H9 (cell line): ENCODE results near the gene SGO2. TPM values are rescaled to one million over a fixed set of nuclear protein-coding genes. Genes with fewer than 3 reads are reported as not detected.

ENCODE experiments used
- DNase-seq: peaks from one replicate; pipeline ENCODE4 v3.0.0-alpha.2; 2017
- H2AFZ ChIP-seq: one replicate; pipeline ENCODE4 v1.6.1; 2013; ENCODE audit warnings: mild to moderate bottlenecking, low read length, control low read depth, moderate library complexity
- H2AK5ac ChIP-seq: 2 replicates; pipeline ENCODE4 v1.6.1; 2013; ENCODE audit warnings: low read length, control low read depth, mixed read lengths; ENCODE audit not compliant: insufficient read length
- H2BK120ac ChIP-seq: one replicate; pipeline ENCODE4 v1.6.1; 2013; ENCODE audit warnings: low read depth, mild to moderate bottlenecking, low read length, control low read depth, inconsistent platforms; ENCODE audit not compliant: poor library complexity, severe bottlenecking
- H2BK12ac ChIP-seq: 2 replicates; pipeline ENCODE4 v1.6.1; 2013; ENCODE audit warnings: low read length, control low read depth, mixed read lengths, low read depth; ENCODE audit not compliant: insufficient read length
- H2BK15ac ChIP-seq: 2 replicates; pipeline ENCODE4 v1.6.1; 2013; ENCODE audit warnings: low read depth, low read length, control low read depth
- H2BK20ac ChIP-seq: one replicate; pipeline ENCODE4 v1.6.1; 2013; ENCODE audit warnings: low read depth, mild to moderate bottlenecking, low read length, control low read depth, inconsistent platforms; ENCODE audit not compliant: poor library complexity, severe bottlenecking
- H2BK5ac ChIP-seq: 2 replicates; pipeline ENCODE4 v1.6.1; 2013; ENCODE audit warnings: low read length, control low read depth, mixed read lengths; ENCODE audit not compliant: insufficient read length
- H3K14ac ChIP-seq: 2 replicates; pipeline ENCODE4 v1.6.1; 2013; ENCODE audit warnings: low read length, control low read depth; ENCODE audit not compliant: insufficient read depth
- H3K18ac ChIP-seq: 2 replicates; pipeline ENCODE4 v1.6.1; 2013; ENCODE audit warnings: low read depth, mild to moderate bottlenecking, mixed read lengths, low read length, control low read depth; ENCODE audit not compliant: insufficient read length
- H3K23ac ChIP-seq: 2 replicates; pipeline ENCODE4 v1.6.1; 2013; ENCODE audit warnings: low read length, control low read depth, mixed read lengths, low read depth; ENCODE audit not compliant: insufficient read length
- H3K23me2 ChIP-seq: 2 replicates; pipeline ENCODE4 v1.6.1; 2013; ENCODE audit warnings: low read depth, mild to moderate bottlenecking, mixed read lengths, low read length, control low read depth; ENCODE audit not compliant: insufficient read length, poor library complexity, severe bottlenecking
- H3K27ac ChIP-seq: 2 replicates; pipeline ENCODE4 v1.5.1; 2013; ENCODE audit warnings: low read length, control low read depth, mixed read lengths, low read depth; ENCODE audit not compliant: insufficient read length
- H3K27me3 ChIP-seq: 2 replicates; pipeline ENCODE4 v1.6.1; 2013; ENCODE audit warnings: low read length, control low read depth, inconsistent platforms; ENCODE audit not compliant: insufficient read depth
- H3K4ac ChIP-seq: 2 replicates; pipeline ENCODE4 v1.6.1; 2013; ENCODE audit warnings: low read depth, mild to moderate bottlenecking, control low read depth, inconsistent platforms, low read length, moderate library complexity
- H3K4me1 ChIP-seq: 2 replicates; pipeline ENCODE4 v1.6.1; 2013; ENCODE audit warnings: low read length, control low read depth, inconsistent platforms; ENCODE audit not compliant: insufficient read depth
- H3K4me2 ChIP-seq: 2 replicates; pipeline ENCODE4 v1.6.1; 2013; ENCODE audit warnings: low read length, control low read depth, mixed read lengths; ENCODE audit not compliant: insufficient read length, insufficient read depth
- H3K56ac ChIP-seq: 2 replicates; pipeline ENCODE4 v1.6.1; 2013; ENCODE audit warnings: low read depth, mild to moderate bottlenecking, mixed read lengths, low read length, control low read depth; ENCODE audit not compliant: insufficient read length
- H3K79me1 ChIP-seq: 2 replicates; pipeline ENCODE4 v1.6.1; 2013; ENCODE audit warnings: low read depth, mild to moderate bottlenecking, moderate library complexity, low read length, control low read depth, inconsistent platforms; ENCODE audit not compliant: insufficient read depth, poor library complexity, severe bottlenecking
- H3K79me2 ChIP-seq: 2 replicates; pipeline ENCODE4 v1.6.1; 2013; ENCODE audit warnings: low read length, control low read depth, inconsistent platforms; ENCODE audit not compliant: insufficient read depth
- H3K9ac ChIP-seq: 2 replicates; pipeline ENCODE4 v1.6.1; 2013; ENCODE audit warnings: low read length, control low read depth, mixed read lengths; ENCODE audit not compliant: insufficient read length; ENCODE audit errors: extremely low read depth
- H3K9me3 ChIP-seq: one replicate; pipeline ENCODE4 v1.6.1; 2013; ENCODE audit warnings: low read depth, low read length, inconsistent platforms; ENCODE audit not compliant: control insufficient read depth
- H3T11ph ChIP-seq: one replicate; pipeline ENCODE4 v1.6.1; 2013; ENCODE audit warnings: mild to moderate bottlenecking, low read length, control low read depth, inconsistent platforms
- H4K20me1 ChIP-seq: one replicate; pipeline ENCODE4 v1.6.1; 2013; ENCODE audit not compliant: control insufficient read depth, insufficient read length, insufficient read depth
- H4K5ac ChIP-seq: 2 replicates; pipeline ENCODE4 v1.6.1; 2013; ENCODE audit warnings: low read depth, mild to moderate bottlenecking, mixed read lengths, low read length, control low read depth; ENCODE audit not compliant: insufficient read length
- H4K8ac ChIP-seq: replicated peaks from 2 replicates; pipeline ENCODE4 v1.6.1; 2013; ENCODE audit warnings: low read length, control low read depth, mixed read lengths, low read depth; ENCODE audit not compliant: insufficient read length
- H4K91ac ChIP-seq: 2 replicates; pipeline ENCODE4 v1.6.1; 2013; ENCODE audit warnings: low read depth, mild to moderate bottlenecking, moderate library complexity, mixed read lengths, low read length, control low read depth; ENCODE audit not compliant: insufficient read length
- H3K27ac Mint-ChIP-seq, 3 experiments: 2 replicates in 2 of 3; 3 replicates in 1 of 3; pipeline ENCODE4 v1.8.0; 2020 to 2021; ENCODE audit warnings: mixed read lengths in 3 of 3, mild to moderate bottlenecking in 1 of 3, moderate library complexity in 1 of 3
- H3K27me3 Mint-ChIP-seq: 2 replicates; pipeline ENCODE4 v1.8.0; 2021; ENCODE audit warnings: low read depth, mild to moderate bottlenecking, moderate library complexity, mixed read lengths
- H3K36me3 Mint-ChIP-seq, 3 experiments: 2 replicates in 2 of 3; 3 replicates in 1 of 3; pipeline ENCODE4 v1.8.0; 2020 to 2021; ENCODE audit warnings: low read depth in 3 of 3, mixed read lengths in 3 of 3; ENCODE audit not compliant: insufficient read depth in 1 of 3
- H3K4me1 Mint-ChIP-seq, 2 experiments: 2 replicates each; pipeline ENCODE4 v1.8.0; 2020; ENCODE audit warnings: mixed read lengths in 2 of 2
- H3K4me3 Mint-ChIP-seq, 2 experiments: 2 replicates in 1 of 2; 3 replicates in 1 of 2; pipeline ENCODE4 v1.8.0; 2020 to 2021; ENCODE audit warnings: mild to moderate bottlenecking in 2 of 2, mixed read lengths in 2 of 2, moderate library complexity in 1 of 2
- H3K9me3 Mint-ChIP-seq, 2 experiments: 2 replicates in 1 of 2; 3 replicates in 1 of 2; pipeline ENCODE4 v1.8.0; 2020; ENCODE audit warnings: mild to moderate bottlenecking in 2 of 2, mixed read lengths in 2 of 2, moderate library complexity in 1 of 2
- WGBS: extraction: QIAGEN DNeasy Blood & Tissue Kit; methylation state at CpG from one replicate; pipeline ENCODE4 v1.1.7; 2013; ENCODE audit warnings: missing lambda C conversion rate, low lambda C conversion rate, mixed read lengths; ENCODE audit not compliant: insufficient read length; ENCODE audit errors: extremely low coverage; 5-methylcytosine and 5-hydroxymethylcytosine counted together
- total RNA-seq: library from RNA; stranded (reverse); gene quantifications from 2 replicates; pipeline ENCODE4 v1.2.1, GENCODE V29; 2021
- TF ChIP-seq, protein P1 (sequence below): fragments of 200-600 bp; sonication (generic); conservative IDR thresholded peaks from 3 replicates; pipeline ENCODE4 v1.8.0; 2021; ENCODE audit warnings: antibody characterized with exemption, mild to moderate bottlenecking

Gene SGO2
- total RNA-seq, 1 experiment from 2014 or later, result 25.6 TPM

DNA sequence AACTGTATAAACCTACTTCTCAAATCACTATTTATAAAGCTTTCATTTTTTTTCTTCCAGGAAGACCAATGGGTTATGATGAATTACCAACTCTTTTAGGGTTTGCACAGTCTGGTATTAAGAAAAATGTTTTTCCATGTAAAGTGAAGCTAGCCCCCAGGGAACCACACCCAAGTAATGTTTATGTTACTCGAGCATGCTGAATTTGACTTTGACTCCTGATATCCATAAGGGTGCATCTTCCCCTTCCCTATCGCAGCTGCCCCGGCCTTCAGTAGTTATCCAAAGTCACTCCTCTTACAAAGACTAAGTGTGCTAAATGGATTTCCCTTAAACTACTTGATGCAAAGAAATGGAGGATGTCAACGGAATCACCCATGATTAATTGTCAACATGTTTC, 37.8 kb upstream of the SGO2 start:
- Mint-ChIP-seq H3K27me3 (no peaks in the 10 kb centered on the region; the same call in 1 of the 2 replicates), H3K4me1 (peaks cover 6 to 7% of the 10 kb centered on the region in 2 experiments; a peak in 3 of 4 replicates), H3K9me3 (peaks cover 0 to 7% of the 10 kb centered on the region in 2 experiments; a peak in 2 of 5 replicates), H3K36me3 (peaks cover 8 to 27% (median 26%) of the 10 kb centered on the region in 3 experiments; a peak in 6 of 7 replicates), H3K27ac (no peak overlapping the region), H3K4me3 (no peak overlapping the region)
- DNase-seq, result no peak
- H2BK20ac ChIP-seq, result no peak overlapping the region
- no peaks in the 10 kb centered on the region for H3K79me1 ChIP-seq
- no peaks in the 10 kb centered on the region for H3K23me2 ChIP-seq
- no peak overlapping the region for H2BK120ac ChIP-seq
- H3K14ac ChIP-seq, result no peak overlapping the region
- WGBS, result no CpG with 5 or more reads among the region's 4 CpGs
- H2AFZ ChIP-seq, result no peak overlapping the region
- H3K79me2 ChIP-seq, result no peaks in the 10 kb centered on the region
- H4K91ac ChIP-seq, result no peak overlapping the region
- H3T11ph ChIP-seq, result no peak overlapping the region
- H4K5ac ChIP-seq, result no peak overlapping the region
- H3K4me1 ChIP-seq, result no peaks in the 10 kb centered on the region
- no peak overlapping the region for H3K18ac ChIP-seq
- no peak overlapping the region for H2BK15ac ChIP-seq
- H3K9me3 ChIP-seq, result no peaks in the 10 kb centered on the region
- H3K56ac ChIP-seq, result no peak overlapping the region
- no peak overlapping the region for H4K8ac ChIP-seq
- no peaks in the 10 kb centered on the region for H3K27me3 ChIP-seq
- H3K27ac ChIP-seq, result no peak overlapping the region
- TF ChIP-seq, protein P1, sequence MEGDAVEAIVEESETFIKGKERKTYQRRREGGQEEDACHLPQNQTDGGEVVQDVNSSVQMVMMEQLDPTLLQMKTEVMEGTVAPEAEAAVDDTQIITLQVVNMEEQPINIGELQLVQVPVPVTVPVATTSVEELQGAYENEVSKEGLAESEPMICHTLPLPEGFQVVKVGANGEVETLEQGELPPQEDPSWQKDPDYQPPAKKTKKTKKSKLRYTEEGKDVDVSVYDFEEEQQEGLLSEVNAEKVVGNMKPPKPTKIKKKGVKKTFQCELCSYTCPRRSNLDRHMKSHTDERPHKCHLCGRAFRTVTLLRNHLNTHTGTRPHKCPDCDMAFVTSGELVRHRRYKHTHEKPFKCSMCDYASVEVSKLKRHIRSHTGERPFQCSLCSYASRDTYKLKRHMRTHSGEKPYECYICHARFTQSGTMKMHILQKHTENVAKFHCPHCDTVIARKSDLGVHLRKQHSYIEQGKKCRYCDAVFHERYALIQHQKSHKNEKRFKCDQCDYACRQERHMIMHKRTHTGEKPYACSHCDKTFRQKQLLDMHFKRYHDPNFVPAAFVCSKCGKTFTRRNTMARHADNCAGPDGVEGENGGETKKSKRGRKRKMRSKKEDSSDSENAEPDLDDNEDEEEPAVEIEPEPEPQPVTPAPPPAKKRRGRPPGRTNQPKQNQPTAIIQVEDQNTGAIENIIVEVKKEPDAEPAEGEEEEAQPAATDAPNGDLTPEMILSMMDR, result no peak
- H3K9ac ChIP-seq, result no peak overlapping the region
- H3K4me2 ChIP-seq, result no peak overlapping the region
- no peak overlapping the region for H2BK12ac ChIP-seq
- H4K20me1 ChIP-seq, result no peaks in the 10 kb centered on the region
- H3K23ac ChIP-seq, result no peak overlapping the region
- H2AK5ac ChIP-seq, result no peak overlapping the region
- H2BK5ac ChIP-seq, result no peak overlapping the region
- no peak overlapping the region for H3K4ac ChIP-seq
